Hair follicular keratinocyte (primary cell): Measurements from ENCODE around the gene OR6M1. TPM values are rescaled to one million over a fixed set of nuclear protein-coding genes. Genes with fewer than 3 reads are reported as not detected.

Experiments
- total RNA-seq: library from RNA; depleted of rRNA; stranded (reverse); fragments of >200 nt; gene quantifications from 2 replicates; pipeline ENCODE4 v1.2.3, GENCODE V29; 2015

Gene OR6M1, protein sequence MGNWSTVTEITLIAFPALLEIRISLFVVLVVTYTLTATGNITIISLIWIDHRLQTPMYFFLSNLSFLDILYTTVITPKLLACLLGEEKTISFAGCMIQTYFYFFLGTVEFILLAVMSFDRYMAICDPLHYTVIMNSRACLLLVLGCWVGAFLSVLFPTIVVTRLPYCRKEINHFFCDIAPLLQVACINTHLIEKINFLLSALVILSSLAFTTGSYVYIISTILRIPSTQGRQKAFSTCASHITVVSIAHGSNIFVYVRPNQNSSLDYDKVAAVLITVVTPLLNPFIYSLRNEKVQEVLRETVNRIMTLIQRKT
- not detected in 2 replicates for total RNA-seq

DNA sequence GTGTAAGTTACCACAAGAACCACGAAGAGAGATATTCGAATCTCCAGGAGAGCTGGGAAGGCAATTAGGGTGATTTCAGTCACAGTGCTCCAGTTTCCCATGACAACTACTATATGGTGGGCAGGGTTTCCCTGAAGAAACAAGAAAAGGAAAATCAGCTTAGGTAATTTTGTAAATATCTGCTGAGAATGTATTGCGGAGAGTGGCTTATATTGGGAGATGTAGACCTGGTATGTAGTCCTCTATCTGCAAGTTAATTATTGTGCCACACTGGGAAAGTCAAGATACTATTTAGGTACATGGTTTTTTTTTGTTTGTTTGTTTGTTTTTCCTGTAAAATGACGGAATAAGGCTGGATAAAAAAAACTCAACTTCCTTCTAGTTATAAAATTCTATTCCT is at the start of gene OR6M1:
OR6M1 (minus strand) TSS at position 101 of the 400 bp plus-strand sequence; CDS start at position 101, 0 bp downstream.

Other genes with a start within 250 kb of the OR6M1 start
- under 0.01 TPM in 1 of 2 replicates, not detected in the other for gene SCN3B, start 151.7 kb downstream of the OR6M1 start, total RNA-seq
- 5.9 and 7.4 TPM in 2 replicates for gene ZNF202, start 64.7 kb downstream of the OR6M1 start, total RNA-seq
- not detected in 2 replicates for gene OR6X1, start 51.8 kb downstream of the OR6M1 start, total RNA-seq
- not detected in 2 replicates for gene TMEM225, start 79.3 kb upstream of the OR6M1 start, total RNA-seq
- not detected in 2 replicates for gene OR8D4, start 95.8 kb upstream of the OR6M1 start, total RNA-seq
- not detected in 2 replicates for gene OR4D5, start 133.3 kb upstream of the OR6M1 start, total RNA-seq
- gene OR6T1, start 137.5 kb upstream of the OR6M1 start, total RNA-seq, result not detected in 2 replicates
- not detected in 2 replicates for gene OR10S1, start 171.4 kb upstream of the OR6M1 start, total RNA-seq
- gene OR10G6, start 188.8 kb upstream of the OR6M1 start, total RNA-seq, result not detected in 2 replicates
- not detected in 2 replicates for gene OR10G4, start 206.6 kb upstream of the OR6M1 start, total RNA-seq
- not detected in 2 replicates for gene OR10G9, start 216.7 kb upstream of the OR6M1 start, total RNA-seq
- not detected in 2 replicates for gene OR10G8, start 220.4 kb upstream of the OR6M1 start, total RNA-seq
- gene OR10G7, start 235.0 kb upstream of the OR6M1 start, total RNA-seq, result not detected in 2 replicates